A549 (cell line): ENCODE data around the gene SCO1. TPM values are rescaled to one million over a fixed set of nuclear protein-coding genes. Genes with fewer than 3 reads are reported as not detected.

Source experiments
- ATAC-seq, 2 experiments: fragments of 200-7000 bp in 1 of 2; fragments of >200 bp in 1 of 2; cut with Nextera tagmentation in 1 of 2; cut with Tn5 transposase in 1 of 2; 3 replicates each; pipeline versions ENCODE4 v1.8.0 to v1.9.1; 2018 to 2020; ENCODE audit warnings: mild to moderate bottlenecking in 1 of 2, moderate library complexity in 1 of 2
- CTCF ChIA-PET: fragments of 300-600 bp; sonication (Branson Sonifier 250); formaldehyde crosslinking; extraction: SDS; loops from one replicate; lab custom pipeline; 2021; ENCODE audit warnings: antibody characterized with exemption, inconsistent platforms; lab: Yijun Ruan, JAX
- POLR2A ChIA-PET: fragments of 350-600 bp; formaldehyde crosslinking; extraction: SDS; loops from one replicate; lab custom pipeline; 2021; ENCODE audit warnings: antibody characterized with exemption, inconsistent platforms; lab: Yijun Ruan, JAX
- DNase-seq, 2 experiments: peaks; one replicate each; pipeline versions ENCODE4 v3.0.0 to v3.0.0-alpha.2; 2011 to 2016; ENCODE audit warnings: low read depth in 1 of 2, low spot score in 1 of 2
- FAIRE-seq: peaks from 2 replicates; lab custom pipeline; 2011; peaks lifted over from hg19 to GRCh38; lab: Jason Lieb, UNC
- H3K27ac ChIP-seq, 2 experiments: fragments of >200 bp; sonication (Bioruptor Twin); formaldehyde crosslinking; 3 replicates each; pipeline ENCODE4 v1.5.1; 2016 to 2017
- H3K4me1 ChIP-seq: fragments of >200 bp; sonication (Bioruptor Twin); formaldehyde crosslinking; 3 replicates; pipeline ENCODE4 v1.6.1; 2016
- H3K4me2 ChIP-seq: fragments of >200 bp; sonication (Bioruptor Twin); formaldehyde crosslinking; 3 replicates; pipeline ENCODE4 v1.6.1; 2016
- H3K4me3 ChIP-seq: fragments of >200 bp; sonication (Bioruptor Twin); formaldehyde crosslinking; 3 replicates; pipeline ENCODE4 v1.5.1; 2016
- H3K9me3 ChIP-seq: fragments of >200 bp; sonication (Bioruptor Twin); formaldehyde crosslinking; 3 replicates; pipeline ENCODE4 v1.6.1; 2016
- E2F6 ChIP-seq: IDR thresholded peaks from 2 replicates; pipeline ENCODE4 v1.6.1; 2012; ENCODE audit warnings: low read depth, borderline replicate concordance
- GATA3 ChIP-seq: IDR thresholded peaks from 2 replicates; pipeline ENCODE4 v1.6.1; 2012; ENCODE audit warnings: borderline replicate concordance
- HES2 ChIP-seq: fragments of >200 bp; sonication (Bioruptor Twin); formaldehyde crosslinking; IDR thresholded peaks from 2 replicates; pipeline ENCODE4 v1.6.1; 2016
- HOXB13 ChIP-seq: fragments of 250-450 bp; sonication (Bioruptor Pico); IDR thresholded peaks from 2 replicates; pipeline ENCODE4 v1.5.0; 2020; ENCODE audit warnings: low read depth, mild to moderate bottlenecking, moderate library complexity
- JUN ChIP-seq, 2 experiments: fragments of >200 bp; sonication (Bioruptor Twin); formaldehyde crosslinking; IDR thresholded peaks; 2 replicates in 1 of 2; 3 replicates in 1 of 2; pipeline ENCODE4 v1.6.1; 2016 to 2017
- MAX ChIP-seq: IDR thresholded peaks from 2 replicates; pipeline ENCODE4 v1.6.1; 2012
- MYC ChIP-seq: IDR thresholded peaks from 2 replicates; pipeline ENCODE4 v1.6.1; 2012; ENCODE audit warnings: mild to moderate bottlenecking, inconsistent platforms, low read length, improper control_type of control experiment, borderline replicate concordance
- PHF8 ChIP-seq: fragments of 200-600 bp; sonication (generic); IDR thresholded peaks from 2 replicates; pipeline ENCODE4 v1.6.1; 2016; ENCODE audit warnings: low read depth, mild to moderate bottlenecking, antibody characterized with exemption, moderate library complexity, borderline replicate concordance
- POLR2A ChIP-seq: IDR thresholded peaks from 2 replicates; pipeline ENCODE4 v1.6.1; 2012; ENCODE audit warnings: mild to moderate bottlenecking, low read length
- RCOR1 ChIP-seq: fragments of 150-350 bp; IDR thresholded peaks from 2 replicates; pipeline ENCODE4 v1.6.1; 2014; ENCODE audit warnings: antibody characterized with exemption, low read length, low read depth
- SMC3 ChIP-seq: fragments of >200 bp; sonication (Bioruptor Twin); formaldehyde crosslinking; IDR thresholded peaks from 3 replicates; pipeline ENCODE4 v1.6.1; 2018; ENCODE audit warnings: inconsistent platforms
- TFCP2L1 ChIP-seq: fragments of 250-450 bp; sonication (Bioruptor Pico); IDR thresholded peaks from 2 replicates; pipeline ENCODE4 v1.5.0; 2021; ENCODE audit warnings: mild to moderate bottlenecking
- USF2 ChIP-seq: fragments of 450-650 bp; IDR thresholded peaks from 2 replicates; pipeline ENCODE4 v1.6.1; 2014; ENCODE audit warnings: antibody characterized with exemption
- ZC3H11A ChIP-seq: fragments of 450-650 bp; IDR thresholded peaks from 2 replicates; pipeline ENCODE4 v1.6.1; 2014; ENCODE audit warnings: antibody characterized with exemption, mild to moderate bottlenecking
- ZNF302 ChIP-seq: fragments of 250-450 bp; sonication (Bioruptor Pico); IDR thresholded peaks from 2 replicates; pipeline ENCODE4 v1.9.0; 2021; ENCODE audit warnings: inconsistent platforms, mild to moderate bottlenecking, moderate library complexity
- ZSCAN20 ChIP-seq: fragments of 250-450 bp; sonication (Bioruptor Pico); IDR thresholded peaks from 2 replicates; pipeline ENCODE4 v1.8.0; 2022; ENCODE audit warnings: mild to moderate bottlenecking, moderate library complexity
- WGBS: methylation state at CpG from one replicate; pipeline ENCODE4 v1.1.6; 2017; ENCODE audit errors: missing lambda C conversion rate; 5-methylcytosine and 5-hydroxymethylcytosine counted together
- polyA plus RNA-seq, 4 experiments: library from polyadenylated mRNA; depleted of rRNA in 3 of 4; stranded (reverse); fragments of >200 nt; fragmentation: RNase III in 1 of 4; extraction: RNeasy Plus Mini Kit Qiagen cat#74134 plus additional on column Dnase treatment in 1 of 4; gene quantifications; 2 replicates in 3 of 4; 3 replicates in 1 of 4; pipeline ENCODE4 v1.2.3, GENCODE V29; 2011 to 2017
- TF ChIP-seq, protein P1 (sequence below): fragments of 250-450 bp; sonication (Bioruptor Pico); IDR thresholded peaks from 2 replicates; pipeline ENCODE4 v1.5.0; 2021; ENCODE audit warnings: mild to moderate bottlenecking, moderate library complexity, borderline replicate concordance
- TF ChIP-seq, protein P2 (sequence below): fragments of 250-450 bp; sonication (Bioruptor Pico); IDR thresholded peaks from 2 replicates; pipeline ENCODE4 v1.5.0; 2020; ENCODE audit warnings: low read depth, mild to moderate bottlenecking, moderate library complexity
- TF ChIP-seq, protein P3 (sequence below): fragments of 200-600 bp; sonication (generic); IDR thresholded peaks from 2 replicates; pipeline ENCODE4 v1.6.1; 2016; ENCODE audit warnings: antibody characterized with exemption, mild to moderate bottlenecking, moderate library complexity

The SCO1 gene
- polyA plus RNA-seq, 2 of the 4 experiments (the other 2 are of a cell fraction): 52.2 to 55.8 TPM

GRCh38 chr17:10729334-10730193 lies 32.2 kb upstream of the SCO1 start, which contains the start of gene TMEM220:
TMEM220 (minus strand) TSS chr17:10730023; CDS start chr17:10729851, 172 bp downstream.
- CTCF ChIA-PET: interaction anchor here (0.8 to 2.0 kb wide), 4 partner anchors 83 to 1206 kb away, joined by 3 to 7 read pairs (median 3); no protein-coding TSS in a partner anchor
- FAIRE-seq: no peak
- POLR2A ChIA-PET: interaction anchor here (0.6 to 1.9 kb wide), 3 partner anchors 24 to 1268 kb away, joined by 3 to 6 read pairs (median 3); partner anchors contain the start of gene ZNF18
- WGBS: 28% methylated on average over 50 of the region's 79 CpGs
- Histone ChIP-seq H3K4me1 (peaks cover 8% of the 10 kb centered on the region), H3K9me3 (no peaks in the 10 kb centered on the region), H3K4me3 (peak within 1 kb of the TSS; percentile 54), H3K27ac (peak within 1 kb of the TSS; percentile 69 to 93), H3K4me2 (peak within 1 kb of the TSS; percentile 86)
- TF ChIP-seq MAX: peak; percentile 93
- TF ChIP-seq ZC3H11A: no peak
- peak; percentile 87 for TF ChIP-seq POLR2A
- peak in 1 of 2 experiments; percentile 83; a peak in 3 of 5 replicates for TF ChIP-seq JUN (IDR thresholded peaks at IDR 0.05)
- no peak for TF ChIP-seq GATA3
- TF ChIP-seq ZNF302 (CRISPR knock-in tag): no peak
- no peak for TF ChIP-seq SMC3
- TF ChIP-seq, protein P1, sequence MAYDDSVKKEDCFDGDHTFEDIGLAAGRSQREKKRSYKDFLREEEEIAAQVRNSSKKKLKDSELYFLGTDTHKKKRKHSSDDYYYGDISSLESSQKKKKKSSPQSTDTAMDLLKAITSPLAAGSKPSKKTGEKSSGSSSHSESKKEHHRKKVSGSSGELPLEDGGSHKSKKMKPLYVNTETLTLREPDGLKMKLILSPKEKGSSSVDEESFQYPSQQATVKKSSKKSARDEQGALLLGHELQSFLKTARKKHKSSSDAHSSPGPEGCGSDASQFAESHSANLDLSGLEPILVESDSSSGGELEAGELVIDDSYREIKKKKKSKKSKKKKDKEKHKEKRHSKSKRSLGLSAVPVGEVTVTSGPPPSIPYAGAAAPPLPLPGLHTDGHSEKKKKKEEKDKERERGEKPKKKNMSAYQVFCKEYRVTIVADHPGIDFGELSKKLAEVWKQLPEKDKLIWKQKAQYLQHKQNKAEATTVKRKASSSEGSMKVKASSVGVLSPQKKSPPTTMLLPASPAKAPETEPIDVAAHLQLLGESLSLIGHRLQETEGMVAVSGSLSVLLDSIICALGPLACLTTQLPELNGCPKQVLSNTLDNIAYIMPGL (CRISPR knock-in tag): no peak
- no peak for TF ChIP-seq HES2
- TF ChIP-seq PHF8: 0 out of 2 replicates have a peak, but pooled peaks have one; percentile 29
- TF ChIP-seq USF2: peak; percentile 45; the same call in 1 of the 2 replicates
- TF ChIP-seq TFCP2L1 (CRISPR knock-in tag): no peak
- no peak for TF ChIP-seq ZSCAN20 (CRISPR knock-in tag)
- TF ChIP-seq, protein P2, sequence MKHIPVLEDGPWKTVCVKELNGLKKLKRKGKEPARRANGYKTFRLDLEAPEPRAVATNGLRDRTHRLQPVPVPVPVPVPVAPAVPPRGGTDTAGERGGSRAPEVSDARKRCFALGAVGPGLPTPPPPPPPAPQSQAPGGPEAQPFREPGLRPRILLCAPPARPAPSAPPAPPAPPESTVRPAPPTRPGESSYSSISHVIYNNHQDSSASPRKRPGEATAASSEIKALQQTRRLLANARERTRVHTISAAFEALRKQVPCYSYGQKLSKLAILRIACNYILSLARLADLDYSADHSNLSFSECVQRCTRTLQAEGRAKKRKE (CRISPR knock-in tag): no peak
- no peak for TF ChIP-seq RCOR1
- peak; percentile 43; the same call in 1 of the 2 replicates for TF ChIP-seq MYC
- TF ChIP-seq HOXB13 (CRISPR knock-in tag): no peak
- TF ChIP-seq E2F6: peak; percentile 72
- TF ChIP-seq, protein P3, sequence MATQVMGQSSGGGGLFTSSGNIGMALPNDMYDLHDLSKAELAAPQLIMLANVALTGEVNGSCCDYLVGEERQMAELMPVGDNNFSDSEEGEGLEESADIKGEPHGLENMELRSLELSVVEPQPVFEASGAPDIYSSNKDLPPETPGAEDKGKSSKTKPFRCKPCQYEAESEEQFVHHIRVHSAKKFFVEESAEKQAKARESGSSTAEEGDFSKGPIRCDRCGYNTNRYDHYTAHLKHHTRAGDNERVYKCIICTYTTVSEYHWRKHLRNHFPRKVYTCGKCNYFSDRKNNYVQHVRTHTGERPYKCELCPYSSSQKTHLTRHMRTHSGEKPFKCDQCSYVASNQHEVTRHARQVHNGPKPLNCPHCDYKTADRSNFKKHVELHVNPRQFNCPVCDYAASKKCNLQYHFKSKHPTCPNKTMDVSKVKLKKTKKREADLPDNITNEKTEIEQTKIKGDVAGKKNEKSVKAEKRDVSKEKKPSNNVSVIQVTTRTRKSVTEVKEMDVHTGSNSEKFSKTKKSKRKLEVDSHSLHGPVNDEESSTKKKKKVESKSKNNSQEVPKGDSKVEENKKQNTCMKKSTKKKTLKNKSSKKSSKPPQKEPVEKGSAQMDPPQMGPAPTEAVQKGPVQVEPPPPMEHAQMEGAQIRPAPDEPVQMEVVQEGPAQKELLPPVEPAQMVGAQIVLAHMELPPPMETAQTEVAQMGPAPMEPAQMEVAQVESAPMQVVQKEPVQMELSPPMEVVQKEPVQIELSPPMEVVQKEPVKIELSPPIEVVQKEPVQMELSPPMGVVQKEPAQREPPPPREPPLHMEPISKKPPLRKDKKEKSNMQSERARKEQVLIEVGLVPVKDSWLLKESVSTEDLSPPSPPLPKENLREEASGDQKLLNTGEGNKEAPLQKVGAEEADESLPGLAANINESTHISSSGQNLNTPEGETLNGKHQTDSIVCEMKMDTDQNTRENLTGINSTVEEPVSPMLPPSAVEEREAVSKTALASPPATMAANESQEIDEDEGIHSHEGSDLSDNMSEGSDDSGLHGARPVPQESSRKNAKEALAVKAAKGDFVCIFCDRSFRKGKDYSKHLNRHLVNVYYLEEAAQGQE: no peak
- ATAC-seq: peak; percentile 90 to 95
- peak; percentile 48 to 74 for DNase-seq
